HG03139 (cell line): ENCODE measurements around the gene GALNT9.
"Not testable (repeated sequence)": the region's sequence is repeated elsewhere in the genome, so short reads cannot be mapped to it uniquely, and the experiment has no call there.

Experiments
- ATAC-seq: cut with Tn5 transposase; IDR thresholded peaks from one replicate; pipeline ENCODE4 v1.9.1; 2021; ENCODE audit not compliant: unreplicated experiment

GALNT9 gene

DNA sequence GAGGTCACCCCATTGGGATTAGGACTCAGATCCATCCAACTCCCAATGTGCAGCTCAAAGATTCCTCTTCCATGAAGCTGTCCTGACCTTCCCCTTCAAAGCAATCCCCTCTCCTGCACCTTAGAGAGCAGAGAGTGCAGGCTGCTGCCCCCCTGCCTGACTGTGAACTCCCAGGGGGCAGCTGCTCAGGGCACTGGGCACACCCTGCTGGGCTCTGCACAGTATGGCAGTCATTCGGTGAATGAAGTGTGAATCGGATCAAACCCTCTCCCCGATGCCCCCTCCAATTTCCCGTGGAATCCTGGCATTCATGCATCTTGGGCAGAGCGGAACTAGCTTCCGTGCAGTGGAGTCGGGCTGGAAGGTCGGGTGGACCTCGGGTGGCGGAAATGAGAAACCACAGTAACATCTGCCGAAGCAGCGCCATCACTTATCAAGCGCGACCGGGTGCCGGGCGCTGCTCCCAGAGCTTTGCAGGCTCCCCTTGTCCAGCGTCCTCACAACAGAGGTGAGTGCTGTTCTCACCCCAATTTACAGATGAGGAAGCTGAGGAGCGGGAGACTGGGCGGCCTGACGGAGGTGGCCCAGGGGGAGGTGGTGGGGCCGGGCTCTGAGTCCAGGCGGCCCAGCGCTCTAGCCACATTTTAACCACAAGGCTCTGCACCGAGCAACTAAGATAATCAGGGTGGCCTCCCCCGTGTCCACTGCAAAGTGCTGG is 14.7 kb downstream of the GALNT9 start:
- no peak for ATAC-seq

DNA sequence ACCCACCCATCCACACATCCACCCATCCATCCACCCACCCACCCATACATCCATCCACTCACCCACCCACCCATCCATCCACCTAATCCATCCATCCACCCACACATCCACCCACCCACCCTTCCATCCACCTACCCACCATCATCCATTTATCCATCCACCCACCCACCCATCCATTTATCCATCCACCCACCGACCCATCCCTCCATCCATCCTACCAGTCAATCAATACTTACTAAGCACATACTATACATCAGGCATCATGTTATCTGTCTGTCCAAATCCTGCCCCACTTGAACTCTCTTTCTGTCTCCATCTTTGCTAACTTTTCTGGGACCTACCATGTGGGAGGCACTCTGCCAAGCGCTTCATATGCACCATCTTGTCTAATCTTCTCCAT is 15.4 kb downstream of the GALNT9 start:
- ATAC-seq: no peak

DNA sequence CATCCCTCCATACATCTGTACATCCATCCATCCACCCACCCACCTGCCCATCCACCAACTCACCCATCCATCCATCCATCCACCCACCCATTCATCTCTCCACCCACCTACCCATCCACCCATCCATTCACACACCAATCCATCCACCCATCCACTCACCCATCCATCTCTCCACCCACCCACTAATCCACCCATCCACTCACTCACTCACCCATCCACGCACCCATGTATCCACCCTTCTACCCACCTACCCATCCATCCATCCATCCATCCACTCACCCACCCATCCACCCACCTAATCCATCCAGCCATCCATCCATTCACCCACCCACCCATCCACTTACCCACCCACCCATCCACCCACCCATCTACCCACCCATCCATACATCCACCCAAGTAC is 16.2 kb downstream of the GALNT9 start:
- ATAC-seq: no peak

DNA sequence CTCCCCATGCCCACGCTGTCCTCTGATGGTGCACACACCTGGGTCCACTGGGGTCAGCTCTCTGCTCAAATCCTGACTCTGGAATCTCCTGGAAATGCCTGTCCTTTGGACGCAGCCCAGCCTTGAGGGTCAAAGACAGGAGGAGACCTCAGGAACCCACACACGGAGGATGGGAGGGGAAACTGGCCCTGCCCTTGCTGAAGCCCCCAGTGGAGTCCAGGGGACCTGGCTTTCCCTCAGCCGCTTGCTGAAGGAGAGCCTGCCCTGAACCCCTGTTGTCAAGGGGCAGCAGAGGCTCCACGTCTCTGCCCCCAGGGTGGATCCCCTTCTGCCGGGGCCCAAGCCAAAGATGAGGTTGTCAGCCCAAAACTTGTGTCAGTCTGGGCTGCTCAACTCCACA is 16.9 kb downstream of the GALNT9 start:
- ATAC-seq: no peak

DNA sequence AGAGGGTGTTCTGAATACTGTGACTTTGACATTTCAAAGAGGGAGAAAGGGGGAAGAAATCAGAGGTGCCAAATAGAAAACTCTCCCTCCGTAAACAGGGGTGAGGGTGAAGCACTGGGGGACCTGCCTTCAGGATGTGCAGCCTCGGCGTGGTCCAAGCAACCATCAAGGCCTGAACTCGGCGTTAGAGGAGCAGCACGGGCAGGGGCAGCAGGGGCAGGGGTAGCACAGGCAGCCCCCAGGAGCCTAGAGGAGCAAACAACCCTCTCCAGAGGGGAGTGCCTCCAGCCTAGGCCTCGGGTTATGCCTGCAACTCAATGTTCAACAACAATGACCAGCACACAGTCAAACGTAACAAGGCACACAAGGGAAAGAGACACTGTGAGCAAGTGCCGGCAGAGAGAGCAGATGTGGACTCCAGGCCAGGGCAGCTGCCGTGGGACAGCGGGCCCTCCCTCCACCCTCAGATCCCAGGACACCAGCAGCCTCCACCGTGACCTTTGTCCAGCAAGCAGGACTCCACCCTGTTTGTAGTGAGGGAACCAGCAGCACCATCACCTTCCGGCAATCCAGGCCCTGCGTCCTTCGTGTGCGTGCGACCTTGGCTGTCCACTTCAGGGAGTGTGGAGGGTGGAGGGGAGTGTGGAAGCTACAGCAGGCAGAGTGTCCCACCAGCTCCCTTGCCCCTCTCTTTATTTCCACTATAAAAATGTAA is 18.0 kb downstream of the GALNT9 start:
- ATAC-seq: no peak

DNA sequence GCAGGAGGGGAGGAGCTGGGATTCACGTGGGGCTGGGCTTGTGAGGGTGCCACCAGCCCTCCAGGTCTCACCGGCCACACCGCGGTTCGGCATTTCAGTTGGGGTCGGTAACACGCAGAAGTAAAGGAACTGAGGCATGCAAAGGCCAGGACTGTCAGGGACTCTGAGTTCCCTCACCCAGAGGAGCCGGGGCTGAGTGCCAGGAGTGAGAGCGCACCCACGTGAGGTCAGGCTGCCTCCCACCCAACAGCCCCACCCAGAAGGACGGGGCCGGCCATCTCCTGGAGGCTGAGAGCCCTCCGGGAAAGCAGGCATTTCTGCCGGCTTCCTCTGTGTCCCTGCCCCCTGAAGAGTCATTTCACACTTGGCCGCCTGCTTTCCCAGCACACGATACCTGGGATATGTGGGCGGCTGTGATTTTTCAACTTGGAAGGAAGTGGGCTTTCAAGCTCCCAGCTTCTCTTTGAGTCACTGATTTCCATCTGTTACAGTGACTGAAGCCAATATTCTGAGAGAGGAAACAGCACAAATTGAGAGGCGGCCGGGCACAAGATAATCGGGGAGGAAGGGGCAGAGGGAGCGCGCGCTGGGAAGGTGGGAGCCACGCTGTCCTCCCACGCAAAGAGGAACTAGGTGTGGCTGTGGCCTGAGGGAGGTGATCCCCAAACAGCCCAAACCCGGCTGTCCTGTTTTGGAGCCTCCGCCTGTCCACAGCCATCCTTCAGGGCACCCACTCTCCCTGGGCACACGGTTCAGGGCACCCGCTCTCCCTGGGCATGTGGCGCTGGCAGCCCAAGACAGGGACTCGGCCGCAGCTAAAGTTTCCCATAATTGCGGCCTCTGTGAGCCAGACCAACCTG is 19.0 kb downstream of the GALNT9 start:
- no peak for ATAC-seq

DNA sequence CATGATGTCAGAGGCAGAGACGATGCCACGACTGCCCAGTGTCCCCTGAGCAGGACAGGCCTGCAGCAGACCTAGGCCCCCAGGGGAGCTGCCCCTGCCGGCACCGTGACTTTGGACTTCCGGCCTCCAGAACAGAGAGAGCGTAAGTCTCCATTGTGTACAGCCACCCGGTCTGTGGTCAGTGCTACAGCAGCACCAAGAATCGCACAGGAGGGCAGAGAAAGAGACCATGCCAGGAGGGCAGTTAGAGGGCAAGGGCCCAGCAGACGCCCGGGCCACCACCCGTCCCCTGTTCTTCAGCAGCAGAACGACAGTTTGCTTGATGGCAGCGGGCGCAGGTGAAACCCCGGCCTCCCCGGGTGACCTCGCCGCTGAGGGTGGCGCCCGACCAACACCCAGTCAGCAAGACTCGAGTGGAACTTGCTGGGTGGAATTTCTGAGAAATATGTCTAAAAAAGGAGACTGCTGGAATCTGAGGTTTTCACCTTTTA is 19.7 kb downstream of the GALNT9 start:
- ATAC-seq: no peak

DNA sequence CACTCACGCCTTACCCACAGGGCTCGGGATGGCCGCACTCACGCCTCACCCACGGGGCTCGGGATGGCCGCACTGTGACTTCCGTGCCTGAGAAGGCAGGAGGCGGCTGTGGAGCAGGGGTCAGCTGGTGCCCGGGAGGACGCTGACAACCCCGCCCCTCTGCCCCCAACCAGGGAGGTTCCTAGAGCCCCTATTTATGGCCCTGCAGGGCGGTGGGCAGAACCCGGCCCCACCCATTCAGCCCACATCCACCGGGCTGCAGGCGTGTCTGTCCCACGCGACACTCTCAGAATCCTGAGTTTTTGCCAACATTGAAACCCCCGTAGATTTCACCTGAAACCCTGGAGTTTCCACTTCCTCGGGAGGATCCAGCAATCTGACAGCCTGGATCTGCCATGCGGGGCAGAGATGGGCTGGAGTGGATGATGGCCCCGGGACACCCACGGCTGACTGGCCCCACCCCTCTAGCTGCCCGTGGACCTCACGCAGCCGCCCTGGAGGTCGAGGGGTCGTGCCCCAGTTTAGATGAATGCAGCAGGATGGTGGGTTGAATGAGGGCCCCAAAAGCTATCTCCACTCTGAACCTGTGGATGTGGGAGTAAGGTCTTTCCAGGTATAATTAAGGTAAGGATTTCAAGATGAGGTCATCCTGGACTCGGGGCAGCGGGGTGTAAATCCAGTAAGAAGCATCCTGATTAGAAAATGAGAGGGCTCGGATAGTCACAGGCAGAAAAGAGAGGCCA is 20.4 kb downstream of the GALNT9 start:
- no peak for ATAC-seq

DNA sequence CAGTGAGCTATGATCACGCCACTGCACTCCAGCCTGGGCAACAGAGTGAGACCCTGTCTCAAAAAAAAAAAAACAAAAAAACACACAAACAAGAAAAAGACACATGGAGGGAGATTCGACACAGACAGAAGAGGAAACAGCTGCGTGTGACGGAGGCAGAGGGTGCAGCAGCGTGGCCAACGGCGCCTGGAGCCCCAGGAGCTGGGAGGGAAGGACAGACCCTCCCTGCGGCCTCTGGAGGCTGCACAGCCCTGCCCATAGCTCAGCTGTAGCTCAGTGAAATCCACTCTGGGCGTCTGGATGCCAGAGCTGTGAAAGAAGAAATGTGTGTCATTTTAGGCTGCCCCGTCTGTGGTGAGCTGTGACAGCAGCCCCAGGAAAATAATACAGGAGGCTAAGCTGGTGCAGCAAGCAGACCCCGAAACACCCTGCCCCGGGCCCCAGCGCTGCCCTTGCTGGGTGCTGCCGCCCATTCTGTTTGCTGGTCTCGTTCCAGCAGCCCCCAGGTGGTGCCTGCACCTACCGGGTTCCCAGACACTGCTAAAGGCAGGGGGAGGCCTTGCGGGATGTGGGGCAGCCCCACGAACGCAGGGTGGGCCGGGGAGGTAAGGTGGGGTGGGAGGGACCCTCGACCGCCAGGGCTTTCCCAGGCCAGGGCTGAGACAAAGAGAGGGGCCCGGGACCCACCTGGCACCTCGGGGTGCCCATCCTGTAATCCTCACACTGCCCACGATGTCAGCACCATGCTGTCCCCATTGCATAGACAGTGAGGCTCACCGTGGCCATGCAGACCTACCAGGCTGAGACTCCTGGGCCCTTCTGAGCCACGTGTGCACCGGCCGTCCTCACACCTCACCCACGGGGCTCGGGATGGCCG is 21.2 kb downstream of the GALNT9 start:
- ATAC-seq: no peak

DNA sequence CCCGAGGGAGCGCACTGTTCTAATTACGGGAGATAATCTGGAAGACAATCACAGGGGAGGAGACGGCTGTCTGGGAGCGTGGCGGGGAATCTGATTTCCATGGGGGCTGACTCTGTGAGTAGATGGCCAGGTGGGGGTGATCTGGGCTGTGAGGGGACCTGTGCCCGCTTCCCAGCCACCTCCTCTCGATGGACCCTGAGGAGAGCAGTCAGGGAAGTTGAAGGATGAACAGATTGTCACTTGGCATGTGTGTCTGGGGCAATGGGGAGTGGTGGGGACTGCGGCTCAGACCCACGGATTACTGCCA is 22.6 kb downstream of the GALNT9 start:
- ATAC-seq: no peak

DNA sequence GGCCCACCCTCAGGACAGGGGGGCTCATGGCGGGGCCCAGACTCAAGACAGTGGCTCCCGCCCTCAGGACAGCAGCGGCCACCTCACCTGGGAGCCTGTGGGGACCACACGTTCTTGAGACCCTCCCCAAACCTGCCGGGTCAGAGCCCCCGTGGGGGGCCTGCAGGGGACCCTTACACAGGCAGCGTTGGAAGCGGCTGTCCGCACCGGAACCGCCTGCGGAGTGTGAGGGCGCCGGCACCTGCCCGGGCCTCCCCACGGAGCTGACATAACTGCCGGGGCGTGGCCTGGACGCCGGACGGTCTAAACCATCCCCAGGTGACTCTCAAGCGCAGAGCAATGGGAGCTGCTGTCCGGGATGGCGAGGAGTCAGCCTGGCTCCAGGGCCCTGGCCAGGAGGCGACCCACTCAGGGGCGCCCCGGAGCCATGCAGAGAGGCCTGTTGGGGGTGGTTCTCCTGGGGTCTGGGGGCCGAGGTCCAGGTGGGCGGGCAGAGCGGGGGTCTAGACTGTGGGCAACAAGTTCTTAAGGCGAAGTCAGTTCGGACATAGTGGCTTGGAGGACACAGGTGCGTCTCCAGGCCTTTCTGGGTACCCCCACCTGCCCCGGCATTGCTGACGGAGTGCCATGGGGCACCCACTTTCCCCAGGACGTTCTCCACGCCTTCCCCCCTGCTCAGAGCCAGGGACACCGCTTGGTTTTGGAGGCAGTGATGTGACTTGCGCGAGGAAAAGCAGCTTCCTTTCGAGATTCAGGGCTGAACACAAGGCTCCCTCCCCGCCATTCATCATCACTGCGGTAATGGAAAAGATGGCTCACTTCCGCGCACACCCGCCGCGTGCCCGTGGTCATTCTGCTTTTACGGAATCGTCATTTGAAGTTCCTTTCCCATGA is 23.2 kb downstream of the GALNT9 start:
- no peak for ATAC-seq

DNA sequence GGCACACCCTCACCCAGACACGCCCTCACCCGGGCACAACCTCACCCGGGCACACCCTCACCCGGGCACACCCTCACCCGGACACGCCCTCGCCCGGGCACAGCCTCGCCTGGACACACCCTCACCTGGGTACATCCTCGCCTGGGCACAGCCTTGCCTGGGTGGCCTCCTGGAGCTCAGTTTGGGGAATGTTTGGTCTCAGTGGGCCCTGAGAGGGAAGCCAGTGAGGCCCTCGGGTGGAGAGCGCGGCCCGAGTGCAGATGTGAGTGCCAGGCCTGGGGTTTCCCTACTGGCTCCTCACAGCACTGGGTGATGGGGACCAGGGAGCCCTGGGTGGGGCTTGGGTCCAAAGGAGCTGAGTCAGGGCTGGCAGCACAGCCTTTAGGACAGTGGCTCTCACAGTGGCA is 23.8 kb downstream of the GALNT9 start:
- no peak for ATAC-seq

DNA sequence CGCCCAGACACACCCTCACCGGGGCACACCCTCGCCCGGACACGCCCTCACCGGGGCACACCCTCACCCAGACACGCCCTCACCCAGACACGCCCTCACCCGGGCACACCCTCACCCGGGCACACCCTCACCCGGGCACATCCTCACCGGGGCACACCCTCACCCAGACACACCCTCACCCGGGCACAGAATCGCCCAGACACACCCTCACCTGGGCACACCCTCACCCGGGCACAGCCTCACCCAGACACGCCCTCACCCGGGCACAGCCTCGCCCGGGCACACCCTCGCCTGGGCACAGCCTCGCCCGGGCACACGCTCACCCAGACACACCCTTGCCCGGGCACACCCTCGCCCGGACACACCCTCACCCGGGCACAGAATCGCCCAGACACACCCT is 24.5 kb downstream of the GALNT9 start:
- ATAC-seq: not testable (repeated sequence)

DNA sequence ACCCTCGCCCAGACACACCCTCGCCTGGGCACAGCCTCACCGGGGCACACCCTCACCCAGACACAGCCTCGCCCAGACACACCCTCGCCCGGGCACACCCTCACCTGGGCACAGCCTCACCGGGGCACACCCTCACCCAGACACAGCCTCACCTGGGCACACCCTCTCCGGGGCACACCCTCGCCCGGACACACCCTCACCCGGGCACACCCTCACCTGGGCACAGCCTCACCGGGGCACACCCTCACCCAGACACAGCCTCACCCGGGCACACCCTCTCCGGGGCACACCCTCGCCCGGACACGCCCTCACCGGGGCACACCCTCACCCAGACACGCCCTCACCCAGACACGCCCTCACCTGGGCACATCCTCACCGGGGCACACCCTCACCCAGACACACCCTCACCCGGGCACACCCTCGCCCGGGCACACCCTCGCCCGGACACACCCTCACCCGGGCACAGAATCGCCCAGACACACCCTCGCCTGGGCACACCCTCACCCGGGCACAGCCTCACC is 25.5 kb downstream of the GALNT9 start:
- not testable (repeated sequence) for ATAC-seq

DNA sequence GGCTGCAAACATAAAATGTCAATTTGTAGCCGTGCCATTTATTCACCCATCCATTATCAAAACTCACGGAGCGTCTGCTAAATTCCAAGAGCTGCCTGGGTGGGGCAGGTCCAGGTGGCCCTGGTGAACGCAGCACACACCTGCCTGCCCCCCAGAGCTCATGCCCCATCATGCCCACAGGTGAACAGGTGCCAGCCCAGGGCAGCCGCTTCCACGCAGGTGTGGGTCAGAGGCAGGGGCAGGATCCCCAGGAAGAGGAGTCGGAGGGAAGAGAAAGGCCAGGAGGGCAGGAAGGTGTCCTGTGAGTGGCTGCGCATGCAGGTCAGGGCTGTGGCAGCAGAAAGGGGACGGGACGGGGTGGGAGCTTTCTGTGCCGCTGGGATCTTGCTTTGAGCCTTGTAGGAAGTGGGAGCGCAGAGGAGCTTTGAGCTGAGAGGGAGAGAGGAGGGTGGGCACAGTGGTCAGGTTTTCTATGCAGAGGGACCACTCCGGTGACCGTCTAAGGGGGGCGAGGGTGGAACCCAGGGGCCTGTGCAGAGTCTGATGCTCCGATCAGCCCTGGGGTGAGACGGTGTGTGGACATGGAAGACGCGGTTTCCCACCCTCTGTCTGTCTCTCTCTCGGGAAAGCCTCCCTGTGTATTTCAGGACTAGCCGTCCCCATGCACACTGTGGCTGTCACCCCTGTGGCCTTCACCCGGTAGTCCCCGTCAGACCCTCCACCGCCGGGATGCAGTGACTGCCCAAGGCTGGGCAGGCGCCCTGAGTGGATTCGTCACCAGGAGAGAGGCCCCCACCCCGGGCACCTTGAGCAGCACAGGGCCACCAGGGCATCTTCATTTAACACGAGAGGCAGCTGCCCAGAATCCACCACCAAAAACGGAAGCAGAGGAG is 26.7 kb downstream of the GALNT9 start:
- ATAC-seq: no peak

DNA sequence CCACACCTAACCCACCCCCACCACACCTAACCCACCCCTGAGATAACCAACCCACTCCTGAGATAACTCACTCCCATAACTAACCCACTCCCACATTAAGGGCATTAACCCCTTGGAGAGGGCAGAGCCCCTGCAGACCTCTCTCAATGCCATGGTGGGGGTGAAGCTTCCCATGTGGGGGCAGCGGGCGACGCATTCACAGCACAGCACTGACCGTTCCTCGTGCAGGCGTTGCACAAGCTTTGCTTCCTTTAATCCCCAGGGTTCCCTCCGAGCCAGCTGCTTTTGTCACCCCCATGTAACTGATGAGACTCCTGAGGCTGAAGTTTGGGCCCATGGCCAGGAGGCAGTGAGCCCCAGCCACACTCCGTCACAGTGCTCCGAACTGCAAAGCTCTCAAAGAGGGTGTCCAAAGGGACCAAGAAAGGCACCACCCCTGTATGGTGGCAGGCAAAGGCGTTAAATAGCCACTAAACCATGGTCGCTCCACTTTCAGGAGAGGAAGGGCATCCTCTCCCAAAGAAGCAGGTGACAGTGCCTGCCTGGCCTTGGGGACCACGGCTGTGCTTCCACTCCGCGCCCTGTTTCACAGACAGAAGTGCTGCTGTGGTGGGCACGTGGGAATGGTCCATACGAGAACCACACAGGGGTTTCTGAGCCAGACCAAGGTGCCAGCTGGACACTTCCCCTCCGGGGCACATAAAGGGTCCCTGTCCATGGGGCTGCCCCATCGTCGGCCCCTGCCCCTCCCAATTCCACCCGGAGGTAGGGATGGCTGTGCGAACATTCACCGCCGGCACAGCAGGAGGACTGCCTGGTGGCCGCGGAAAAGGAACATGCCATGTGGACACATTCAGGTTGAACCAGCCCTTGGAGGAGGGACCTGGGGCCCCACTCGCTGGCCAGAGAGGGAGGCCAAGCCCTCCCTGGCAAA is 28.3 kb downstream of the GALNT9 start:
- ATAC-seq: no peak

DNA sequence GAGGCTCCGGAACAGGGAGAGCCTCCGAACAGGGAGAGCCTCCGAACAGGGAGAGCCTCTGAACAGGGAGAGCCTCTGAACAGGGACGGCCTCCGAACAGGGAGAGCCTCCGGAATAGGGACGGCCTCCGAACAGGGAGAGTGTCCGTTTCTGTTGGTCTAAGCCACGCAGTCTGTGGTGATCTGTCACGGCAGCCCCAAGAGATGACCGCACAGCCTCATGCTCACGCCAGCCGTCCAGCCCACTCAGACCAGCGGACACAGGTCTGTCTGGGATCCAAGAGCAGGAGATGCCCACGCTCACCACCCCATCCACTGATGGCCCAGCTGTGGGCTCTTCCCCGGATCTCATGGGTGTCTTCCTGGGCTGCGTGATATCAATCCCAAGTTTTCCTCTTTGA is 33.3 kb downstream of the GALNT9 start:
- no peak for ATAC-seq
